Transverse colon (tissue), 4 donors: Measurements from ENCODE around the gene PRMT3. TPM values are rescaled to one million over a fixed set of nuclear protein-coding genes. Genes with fewer than 3 reads are reported as not detected.

Experiments used
- total RNA-seq, 4 donors: library from RNA; depleted of rRNA; stranded (reverse); fragments of >200 nt; gene quantifications; one replicate each; pipeline ENCODE4 v1.1.0, GENCODE V29; 2016

Gene PRMT3
- total RNA-seq, 4 donors from 2014 or later = 6.7 to 21.0 (median 15.2) TPM

Other genes with a start within 250 kb of the PRMT3 start
- gene DBX1, start 227.2 kb upstream of the PRMT3 start, total RNA-seq = not detected
- gene HTATIP2, start 24.0 kb upstream of the PRMT3 start, total RNA-seq = 100 to 1,000 TPM in 2 of 4 donors, 10 to 100 TPM in 1, 1 to 10 TPM in 1; 8.0 to 183 (median 100) TPM
- gene SLC6A5, start 211.9 kb downstream of the PRMT3 start, total RNA-seq = not detected